GM19397 (cell line): ENCODE results near the gene XPA.
"Not testable (repeated sequence)": the region's sequence is repeated elsewhere in the genome, so short reads cannot be mapped to it uniquely, and the experiment has no call there.

Source experiments
- ATAC-seq: cut with Tn5 transposase; IDR thresholded peaks from one replicate; pipeline ENCODE4 v1.9.1; 2021; ENCODE audit warnings: mild to moderate bottlenecking, moderate library complexity; ENCODE audit not compliant: unreplicated experiment

XPA gene

DNA sequence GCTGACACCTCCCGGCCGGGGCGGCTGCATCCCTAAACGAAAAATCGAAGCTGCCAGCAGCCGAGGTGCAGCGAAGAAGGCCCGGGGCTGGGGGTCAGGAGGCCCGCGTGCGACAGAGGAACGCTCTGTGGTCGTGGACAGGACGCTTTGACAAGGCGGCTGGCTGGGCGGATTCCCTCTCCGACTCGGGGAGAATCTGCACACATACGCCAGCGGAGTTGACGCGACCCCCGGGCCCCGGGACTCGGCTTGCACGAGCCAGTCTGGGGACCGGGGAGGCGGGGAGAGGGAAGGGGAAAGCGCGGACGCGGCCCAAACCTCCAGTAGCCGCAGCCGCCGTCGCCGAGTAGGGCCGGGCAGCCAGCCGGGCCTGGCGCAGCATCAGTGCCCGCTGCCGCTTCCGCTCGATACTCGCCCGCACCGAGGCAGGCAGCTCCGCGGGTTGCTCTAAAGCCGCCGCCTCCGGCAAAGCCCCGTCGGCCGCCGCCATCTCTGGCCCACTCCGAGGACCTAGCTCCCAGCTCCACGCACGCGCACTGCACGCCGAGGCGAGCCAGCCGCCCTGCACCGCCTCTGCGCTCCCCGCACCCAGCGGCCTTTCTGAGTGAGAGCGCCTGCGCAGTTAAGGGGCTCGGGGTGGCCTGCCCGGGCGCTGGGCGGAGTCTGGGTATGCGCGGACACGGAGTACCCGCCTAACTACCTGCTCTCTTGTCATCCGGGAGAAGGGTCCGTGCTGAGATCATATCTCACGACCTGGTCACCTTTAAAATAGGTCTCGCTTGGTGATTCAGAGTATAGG is at the start of gene XPA:
XPA (minus strand) TSS at position 538 of the 799 bp plus-strand sequence; CDS start at position 490, 48 bp downstream.
- ATAC-seq, result peak; percentile 93

DNA sequence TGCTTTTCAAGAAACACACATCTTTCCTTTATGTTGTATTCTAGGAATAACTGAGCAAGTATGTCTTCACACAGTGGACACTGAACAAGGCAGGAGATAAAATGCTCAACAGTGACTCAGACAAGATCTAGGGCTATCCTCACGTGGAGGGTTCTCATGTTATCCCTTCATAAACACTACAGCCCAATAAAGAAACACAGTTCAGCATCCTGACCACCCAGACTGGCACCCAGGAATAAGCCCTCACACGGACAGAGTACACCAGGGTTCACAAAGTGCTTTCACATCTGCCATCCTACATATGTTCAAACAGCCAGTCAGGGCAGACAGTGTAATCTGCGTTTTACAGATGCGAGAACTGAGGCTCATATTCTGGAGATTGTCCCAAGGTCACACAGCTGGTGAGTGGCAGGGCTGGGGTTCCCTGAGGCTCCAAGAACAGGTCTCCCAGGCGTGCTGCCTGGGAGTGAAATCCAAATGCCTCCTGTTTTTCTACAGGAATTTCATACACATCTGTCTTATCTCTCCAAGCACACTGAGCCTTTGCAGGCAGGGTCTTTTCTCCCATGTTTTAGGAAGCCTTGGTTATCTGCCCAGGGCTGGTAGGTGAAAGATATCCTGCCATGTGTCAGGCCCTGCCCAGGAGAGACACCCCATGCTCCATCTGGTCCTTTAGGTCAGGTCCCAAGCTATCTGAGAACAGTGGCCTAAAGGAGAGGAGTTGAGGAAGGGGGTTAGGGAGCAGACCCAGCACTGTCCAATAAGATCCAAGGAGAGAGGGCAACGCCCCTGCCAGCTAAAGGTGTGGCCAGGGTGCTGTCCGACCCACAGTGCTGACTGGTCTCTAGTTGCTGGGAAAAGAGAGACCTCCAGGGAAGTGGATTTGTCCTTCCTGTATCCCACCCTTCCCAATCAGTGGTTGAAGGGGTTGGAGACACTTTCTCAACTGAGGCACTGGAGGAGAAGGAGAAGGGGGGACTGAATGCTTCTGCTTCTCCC is 47.9 kb upstream of the XPA start:
- ATAC-seq, result no peak

DNA sequence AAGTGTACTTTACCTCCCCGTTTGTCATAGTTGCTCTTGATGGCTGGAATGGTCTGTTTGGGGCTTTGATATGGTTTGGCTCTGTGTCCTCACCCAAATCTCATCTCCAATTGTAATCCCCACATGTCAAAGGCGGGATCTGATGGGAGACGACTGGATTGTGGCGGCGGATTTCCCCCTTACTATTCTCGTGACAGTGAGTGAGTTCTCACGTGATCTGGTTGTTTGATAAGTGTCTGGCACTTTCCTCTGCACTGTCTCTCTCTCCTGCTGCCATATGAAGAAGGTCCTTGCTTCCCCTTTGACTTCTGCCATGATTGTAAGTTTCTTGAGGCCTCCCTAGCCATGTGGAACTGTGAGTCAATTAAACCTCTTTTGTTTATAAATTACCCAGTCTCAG is 46.9 kb upstream of the XPA start:
- not testable (repeated sequence) for ATAC-seq

DNA sequence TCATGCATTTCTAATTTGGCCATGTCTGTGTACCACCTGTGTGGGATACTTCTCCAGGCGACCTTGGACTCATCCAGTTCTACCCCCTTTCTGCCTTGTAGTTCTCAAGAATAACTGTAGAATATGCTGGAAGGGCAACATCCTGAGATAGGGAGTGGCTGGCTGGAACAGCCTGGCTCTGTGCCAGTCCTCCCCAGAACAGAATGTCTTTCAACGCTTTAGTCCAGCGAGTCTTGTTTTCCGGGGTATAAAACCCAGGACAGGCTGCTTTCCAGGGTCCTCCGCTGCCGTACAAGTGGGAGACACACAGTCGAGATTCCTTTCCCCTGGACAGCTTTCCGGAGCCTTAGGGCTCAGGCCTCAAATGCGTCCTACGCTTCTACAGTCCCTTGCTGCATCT is 45.4 kb upstream of the XPA start:
- no peak for ATAC-seq

DNA sequence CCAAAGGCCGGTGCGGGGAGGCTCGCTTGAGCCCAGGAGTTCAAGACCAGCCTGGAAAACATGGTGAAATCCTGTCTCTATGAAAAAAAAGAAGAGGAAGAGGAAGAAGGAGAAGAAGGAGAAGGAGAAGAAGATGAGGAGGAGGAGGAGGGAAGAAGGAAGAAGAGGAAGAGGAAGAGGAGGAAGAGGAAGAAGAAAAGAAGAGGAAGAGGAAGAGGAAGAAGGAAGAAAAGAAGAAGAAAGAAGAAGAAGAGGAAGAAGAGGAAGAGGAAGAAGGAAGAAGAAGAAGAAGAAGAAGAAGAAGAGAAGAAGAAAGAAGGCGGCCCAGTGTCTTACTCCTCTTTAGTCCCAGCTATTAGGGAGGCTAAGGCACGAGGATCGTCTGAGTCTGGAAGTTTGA is 44.8 kb upstream of the XPA start:
- no peak for ATAC-seq

DNA sequence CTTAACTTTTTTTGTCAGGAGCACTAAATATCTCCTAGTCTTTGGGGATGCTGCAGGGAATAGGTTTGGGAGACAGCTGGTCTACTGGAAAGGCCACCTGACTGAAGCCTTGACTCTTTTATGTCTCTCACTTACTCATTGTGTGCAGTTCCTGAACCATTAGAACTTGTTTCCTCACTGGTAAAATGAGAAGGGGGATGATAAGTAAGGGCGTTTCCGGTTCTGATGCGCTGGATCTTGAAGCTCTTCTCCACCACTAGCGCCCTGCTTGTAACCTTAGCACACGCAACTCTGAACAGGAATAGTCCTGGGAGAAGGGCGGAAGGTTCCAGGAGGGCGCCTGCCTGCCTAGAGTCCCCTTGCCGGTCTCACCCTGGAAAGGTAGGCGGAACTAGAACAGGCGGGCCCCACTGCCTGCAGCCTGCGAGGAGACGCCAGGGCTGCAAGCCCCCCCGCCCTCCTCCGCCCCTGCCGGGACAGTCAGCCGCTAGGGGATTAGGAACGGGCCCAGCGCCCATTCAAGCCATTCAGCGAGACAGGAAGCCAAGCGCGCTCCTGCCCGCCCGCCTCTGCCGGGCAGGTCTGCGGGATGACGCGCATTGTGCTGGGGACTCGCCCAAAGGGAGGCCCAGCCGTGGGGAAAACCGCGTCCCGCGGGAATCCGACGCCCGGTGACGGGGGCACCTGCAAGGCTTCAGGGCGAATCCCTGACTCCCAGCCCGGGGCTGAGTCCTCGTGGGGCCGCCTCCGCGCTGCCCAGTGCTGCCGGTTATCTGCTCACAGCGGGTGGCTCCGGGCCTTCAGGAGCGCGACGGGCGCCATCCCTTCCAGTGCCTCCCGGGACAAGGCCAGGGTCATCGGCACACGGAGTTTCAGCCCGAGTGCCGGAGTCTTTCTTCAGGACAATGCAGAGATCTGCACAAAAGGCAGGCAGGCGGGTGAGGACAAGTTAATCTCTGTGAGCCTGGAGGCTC is 44.0 kb upstream of the XPA start:
- no peak for ATAC-seq

DNA sequence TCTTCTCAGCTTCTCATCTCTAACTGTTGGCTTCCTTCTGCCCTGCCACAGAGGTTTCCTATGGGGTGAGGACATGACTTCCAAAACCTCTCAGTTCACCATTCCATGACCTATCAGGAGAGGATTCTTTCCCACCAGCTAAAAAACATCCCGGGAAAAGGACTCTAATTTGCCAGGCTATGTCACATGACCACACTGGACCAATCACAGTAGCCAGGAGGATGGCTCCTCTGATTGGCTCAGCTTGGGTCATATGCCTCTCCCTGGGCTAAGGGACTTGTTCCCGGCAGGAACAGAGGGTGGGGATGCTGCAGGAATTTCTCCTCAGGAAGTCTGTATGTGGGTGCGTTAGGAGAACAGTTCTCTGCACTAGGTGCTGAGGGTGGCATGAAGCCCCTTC is 40.3 kb upstream of the XPA start:
- ATAC-seq, result no peak

GRCh38 chr9:97735070-97735600 is 38.0 kb upstream of the XPA start:
- no peak for ATAC-seq

DNA sequence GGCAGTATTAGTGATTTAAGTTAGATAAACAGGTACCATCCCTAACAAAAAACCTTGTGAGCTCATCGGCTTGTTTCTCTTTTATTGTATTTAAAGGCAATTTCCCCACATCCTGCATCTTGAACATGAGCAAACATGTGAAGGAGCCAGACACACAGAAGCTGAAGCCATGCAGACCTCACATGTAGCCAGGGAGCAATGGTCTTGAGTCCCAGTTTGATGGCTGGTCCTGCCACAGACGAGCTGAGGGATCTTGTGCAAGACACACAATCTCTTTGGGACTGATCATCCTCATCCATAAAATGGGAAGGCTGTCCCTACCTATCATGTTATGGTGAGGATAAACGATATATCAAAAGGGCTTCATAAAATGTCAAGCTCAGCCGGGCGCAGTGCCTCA is 29.6 kb upstream of the XPA start:
- no peak for ATAC-seq

GRCh38 chr9:97723819-97724218 is 26.7 kb upstream of the XPA start:
- no peak for ATAC-seq

DNA sequence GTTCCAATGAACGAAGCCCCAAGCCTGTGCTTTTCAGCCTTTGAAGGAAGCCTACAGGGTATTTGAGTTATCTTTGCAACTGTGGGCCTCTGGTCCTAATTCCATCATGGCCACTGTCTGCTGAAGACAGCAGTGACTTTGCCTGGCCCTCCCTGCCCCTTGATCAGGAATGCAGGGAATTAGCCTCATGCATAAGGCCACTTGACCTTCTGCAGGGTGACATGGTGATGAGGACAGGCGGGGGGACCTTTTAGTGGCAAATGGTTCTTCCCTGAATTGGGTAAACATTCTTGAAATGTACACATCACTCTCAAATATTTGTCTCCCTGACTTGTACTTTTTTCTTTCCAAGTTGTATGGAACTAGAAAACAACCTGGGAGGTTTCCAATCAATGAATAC is 25.2 kb upstream of the XPA start:
- no peak for ATAC-seq

DNA sequence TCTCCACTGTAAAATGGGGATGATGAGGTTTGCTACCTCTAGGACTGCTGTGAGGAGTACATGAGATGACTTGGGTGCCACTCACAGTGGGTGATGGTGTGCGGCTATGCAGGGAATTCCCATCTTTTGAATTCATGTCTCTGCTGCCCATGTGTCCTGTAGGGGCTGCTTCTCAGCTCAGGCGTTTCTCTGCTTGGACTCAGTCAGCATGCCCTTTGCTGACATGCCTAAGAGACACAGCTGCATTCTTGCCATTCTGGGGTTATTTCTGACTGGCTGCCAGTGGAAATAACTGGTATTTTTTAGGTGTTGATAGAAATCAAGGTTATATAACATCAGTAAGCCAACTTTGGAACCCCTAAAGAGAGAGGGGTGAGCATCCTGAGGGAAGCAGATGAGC is 24.3 kb upstream of the XPA start:
- no peak for ATAC-seq

DNA sequence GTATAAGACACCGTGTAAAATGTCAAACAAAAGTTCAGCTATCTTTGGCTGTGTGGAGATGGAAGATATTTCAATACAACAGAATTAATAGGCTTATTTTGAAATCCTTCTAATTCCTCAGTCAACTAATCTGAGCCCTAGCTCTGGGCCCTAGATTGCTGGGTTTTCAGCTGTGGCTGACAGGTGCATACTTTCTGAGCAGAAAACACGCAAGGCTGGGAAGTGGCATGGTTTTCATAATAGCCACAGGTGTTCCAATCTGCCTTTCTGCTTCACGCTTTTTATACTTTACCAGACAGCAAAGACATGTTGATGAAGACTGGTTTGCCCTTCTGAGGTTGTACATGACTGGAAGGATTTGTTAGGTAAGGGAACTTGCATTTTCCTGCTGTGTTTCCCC is 20.7 kb upstream of the XPA start:
- ATAC-seq, result no peak

DNA sequence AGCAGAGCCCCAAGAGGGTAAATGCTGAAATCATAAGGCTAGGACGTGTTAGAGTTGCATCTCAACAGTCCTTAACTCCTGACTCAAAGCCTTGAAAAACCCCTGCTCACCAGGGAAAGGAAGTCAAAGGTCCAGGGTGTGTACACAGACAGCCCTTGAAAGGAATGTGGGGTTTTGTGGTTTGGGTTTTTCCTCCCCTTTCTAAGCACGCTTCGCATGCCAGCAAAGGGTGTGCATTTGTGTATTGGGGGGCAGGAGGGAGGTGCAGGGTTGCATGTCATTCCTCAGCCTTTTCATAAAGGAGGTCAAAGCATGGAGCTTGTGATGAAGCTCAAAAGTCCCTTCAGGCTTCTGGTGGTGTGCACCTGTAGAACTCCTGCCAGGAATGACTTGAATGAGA is 17.3 kb upstream of the XPA start:
- no peak for ATAC-seq

GRCh38 chr9:97711223-97711626 is 14.1 kb upstream of the XPA start:
- ATAC-seq, result no peak

DNA sequence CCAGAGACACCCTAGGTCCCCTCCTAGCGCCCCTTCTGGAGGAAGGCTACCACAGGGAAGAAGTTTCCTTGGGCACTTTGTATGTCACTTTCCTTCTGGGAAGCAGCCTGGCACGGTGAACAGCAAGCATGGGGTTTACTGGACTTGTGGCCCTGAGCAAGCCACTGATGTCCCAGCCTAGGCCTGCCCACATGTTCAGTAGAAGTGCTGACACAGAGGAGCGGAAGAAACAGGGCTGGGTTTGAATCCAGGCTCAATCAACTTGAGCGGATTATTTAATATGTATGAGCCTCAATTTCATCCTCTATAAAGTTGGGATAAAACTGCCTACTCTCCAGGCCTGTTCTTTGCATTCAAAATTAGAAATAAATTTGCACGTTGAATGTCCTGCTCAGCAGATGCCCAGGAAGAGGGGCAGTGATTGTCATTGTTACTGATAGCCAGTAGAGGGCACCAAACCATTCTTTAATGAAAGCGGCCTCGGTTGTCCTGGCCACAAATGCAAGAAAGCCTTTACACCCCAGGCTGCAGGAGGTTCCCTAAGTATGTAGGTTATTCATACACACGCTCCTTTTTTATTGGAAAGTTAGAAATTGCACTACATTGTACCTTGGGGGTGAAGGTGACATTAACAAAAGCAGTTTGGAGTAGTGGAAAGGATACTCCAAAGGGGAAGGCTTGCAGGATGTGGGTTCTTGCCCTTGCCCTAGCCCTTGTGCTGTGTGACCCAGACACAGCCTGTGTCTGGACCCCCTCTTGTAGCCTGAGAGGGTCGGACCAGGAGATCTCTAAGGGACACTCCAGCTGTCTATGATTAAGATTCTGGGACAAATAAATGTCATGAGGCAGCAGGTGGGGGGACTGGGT is 13.4 kb upstream of the XPA start:
- peak; percentile 81 for ATAC-seq

DNA sequence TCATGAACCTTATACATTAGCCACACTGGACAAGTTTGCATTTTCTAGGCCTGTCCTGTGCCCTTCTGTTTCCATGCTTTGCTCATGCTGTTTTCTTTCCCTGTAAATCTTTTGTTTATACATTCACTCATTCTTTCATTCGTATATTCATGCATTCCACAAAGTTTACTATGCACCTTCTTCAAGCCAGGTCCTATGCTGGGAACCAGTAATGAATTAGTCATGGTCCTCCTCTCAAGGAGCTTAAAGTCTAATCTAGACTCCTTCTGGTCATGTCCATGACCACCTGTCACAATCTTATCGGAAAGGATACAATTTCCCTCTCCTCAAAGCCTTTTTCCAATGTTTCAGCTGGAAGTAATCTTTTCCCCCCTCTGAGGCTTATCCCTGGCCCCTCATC is 9.1 kb upstream of the XPA start:
- no peak for ATAC-seq

DNA sequence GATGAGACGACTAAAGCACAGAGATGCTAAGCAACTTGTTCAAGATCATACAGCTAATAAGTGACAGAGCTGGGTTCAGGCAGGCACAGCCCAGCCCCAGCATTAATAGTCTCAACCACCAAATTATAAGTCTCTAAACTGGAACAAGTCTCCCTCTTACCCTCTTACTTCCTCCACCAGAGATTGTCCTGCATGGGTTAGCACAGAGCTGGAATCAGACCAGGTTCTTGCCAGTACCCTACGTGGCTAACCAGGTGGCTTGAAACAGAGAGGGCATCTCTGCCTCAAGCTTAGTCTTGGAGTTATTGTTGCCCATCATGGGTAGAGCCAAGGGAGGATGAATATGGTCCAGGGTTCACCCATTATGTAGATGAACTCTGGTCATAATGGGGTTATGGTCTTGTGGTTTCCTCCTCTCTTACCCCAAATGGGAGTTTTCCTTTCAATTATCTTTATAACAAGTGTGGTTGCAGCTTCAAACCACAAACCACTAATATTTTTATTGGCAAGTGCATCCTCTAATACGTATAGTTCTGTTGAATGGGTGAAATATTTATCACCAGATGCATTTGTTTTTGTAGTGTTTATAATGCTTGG is 8.3 kb upstream of the XPA start:
- ATAC-seq, result no peak

- no peak for ATAC-seq
These were observed 7.7 kb upstream of the XPA start for GRCh38 chr9:97704851-97705250.
